Measurements from ENCODE around the gene QPRT.

GRCh38 chr16:29663807-29664090 is 15.2 kb upstream of the QPRT start:
- TF ChIP-seq, protein P1, sequence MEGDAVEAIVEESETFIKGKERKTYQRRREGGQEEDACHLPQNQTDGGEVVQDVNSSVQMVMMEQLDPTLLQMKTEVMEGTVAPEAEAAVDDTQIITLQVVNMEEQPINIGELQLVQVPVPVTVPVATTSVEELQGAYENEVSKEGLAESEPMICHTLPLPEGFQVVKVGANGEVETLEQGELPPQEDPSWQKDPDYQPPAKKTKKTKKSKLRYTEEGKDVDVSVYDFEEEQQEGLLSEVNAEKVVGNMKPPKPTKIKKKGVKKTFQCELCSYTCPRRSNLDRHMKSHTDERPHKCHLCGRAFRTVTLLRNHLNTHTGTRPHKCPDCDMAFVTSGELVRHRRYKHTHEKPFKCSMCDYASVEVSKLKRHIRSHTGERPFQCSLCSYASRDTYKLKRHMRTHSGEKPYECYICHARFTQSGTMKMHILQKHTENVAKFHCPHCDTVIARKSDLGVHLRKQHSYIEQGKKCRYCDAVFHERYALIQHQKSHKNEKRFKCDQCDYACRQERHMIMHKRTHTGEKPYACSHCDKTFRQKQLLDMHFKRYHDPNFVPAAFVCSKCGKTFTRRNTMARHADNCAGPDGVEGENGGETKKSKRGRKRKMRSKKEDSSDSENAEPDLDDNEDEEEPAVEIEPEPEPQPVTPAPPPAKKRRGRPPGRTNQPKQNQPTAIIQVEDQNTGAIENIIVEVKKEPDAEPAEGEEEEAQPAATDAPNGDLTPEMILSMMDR (IDR thresholded peaks at IDR 0.05): no peak
- no peak for TF ChIP-seq POLR2AphosphoS5 (IDR thresholded peaks at IDR 0.05)
